CD4-positive, alpha-beta T cell treated with Interleukin-4 for 4 hours (primary cell): ENCODE data around the gene TUBB8B.
"Not testable (repeated sequence)": the region's sequence is repeated elsewhere in the genome, so short reads cannot be mapped to it uniquely, and the experiment has no call there.

Experiments
- DNase-seq: peaks from one replicate; pipeline ENCODE4 v3.0.0-alpha.2; 2020

TUBB8B gene

DNA sequence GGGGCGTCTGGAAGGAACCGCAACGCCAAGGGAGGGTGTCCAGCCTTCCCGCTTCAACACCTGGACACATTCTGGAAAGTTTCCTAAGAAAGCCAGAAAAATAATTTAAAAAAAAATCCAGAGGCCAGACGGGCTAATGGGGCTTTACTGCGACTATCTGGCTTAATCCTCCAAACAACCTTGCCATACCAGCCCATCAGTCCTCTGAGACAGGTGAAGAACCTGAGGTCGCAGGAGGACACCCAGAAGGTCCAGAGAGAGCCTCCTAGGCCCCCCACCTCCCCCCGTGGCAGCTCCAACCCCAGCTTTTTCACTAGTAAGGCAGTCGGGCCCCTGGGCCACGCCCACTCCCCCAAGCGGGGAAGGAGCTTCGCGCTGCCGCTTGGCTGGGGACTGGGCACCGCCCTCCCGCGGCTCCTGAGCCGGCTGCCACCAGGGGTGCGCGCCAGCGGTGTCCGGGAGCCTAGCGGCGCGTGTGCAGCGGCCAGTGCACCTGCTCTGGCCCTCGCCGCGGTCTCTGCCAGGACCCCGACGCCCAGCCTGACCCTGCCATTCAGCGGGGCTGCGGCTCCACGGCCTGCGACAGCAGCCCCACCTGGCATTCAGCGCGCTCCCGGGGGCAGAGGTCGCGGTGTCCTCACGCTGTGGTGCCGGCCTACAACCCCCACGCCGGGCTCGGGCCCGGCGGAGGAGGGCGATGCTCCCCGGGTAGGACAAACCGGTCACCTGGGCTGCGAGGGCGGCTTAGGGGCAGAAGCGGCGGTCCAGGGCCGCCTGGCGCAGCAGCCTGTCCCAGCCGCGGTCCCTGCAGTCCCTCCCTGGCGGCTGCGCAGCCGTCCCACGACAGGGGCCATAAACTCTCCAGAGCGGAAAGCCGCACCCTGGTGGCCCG, 37.8 kb downstream of the TUBB8B start:
- not testable (repeated sequence) for DNase-seq

DNA sequence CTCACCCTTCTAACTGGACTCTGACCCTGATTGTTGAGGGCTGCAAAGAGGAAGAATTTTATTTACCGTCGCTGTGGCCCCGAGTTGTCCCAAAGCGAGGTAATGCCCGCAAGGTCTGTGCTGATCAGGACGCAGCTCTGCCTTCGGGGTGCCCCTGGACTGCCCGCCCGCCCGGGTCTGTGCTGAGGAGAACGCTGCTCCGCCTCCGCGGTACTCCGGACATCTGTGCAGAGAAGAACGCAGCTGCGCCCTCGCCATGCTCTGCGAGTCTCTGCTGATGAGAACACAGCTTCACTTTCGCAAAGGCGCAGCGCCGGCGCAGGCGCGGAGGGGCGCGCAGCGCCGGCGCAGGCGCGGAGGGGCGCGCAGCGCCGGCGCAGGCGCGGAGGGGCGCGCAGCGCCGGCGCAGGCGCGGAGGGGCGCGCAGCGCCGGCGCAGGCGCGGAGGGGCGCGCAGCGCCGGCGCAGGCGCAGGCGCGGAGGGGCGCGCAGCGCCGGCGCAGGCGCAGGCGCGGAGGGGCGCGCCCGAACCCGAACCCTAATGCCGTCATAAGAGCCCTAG, 38.7 kb downstream of the TUBB8B start:
- not testable (repeated sequence) for DNase-seq

DNA sequence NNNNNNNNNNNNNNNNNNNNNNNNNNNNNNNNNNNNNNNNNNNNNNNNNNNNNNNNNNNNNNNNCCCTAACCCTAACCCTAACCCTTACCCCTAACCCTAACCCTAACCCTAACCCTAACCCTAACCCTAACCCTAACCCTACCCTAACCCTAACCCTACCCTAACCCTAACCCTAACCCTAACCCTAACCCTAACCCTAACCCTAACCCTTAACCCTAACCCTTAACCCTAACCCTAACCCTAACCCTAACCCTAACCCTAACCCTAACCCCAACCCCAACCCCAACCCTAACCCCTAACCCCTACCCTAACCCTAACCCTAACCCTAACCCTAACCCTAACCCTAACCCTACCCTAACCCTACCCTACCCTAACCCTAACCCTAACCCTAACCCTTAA, 39.5 kb downstream of the TUBB8B start:
- DNase-seq, result not testable (repeated sequence)
